Measurements from ENCODE around the gene SLC10A2. TPM values are rescaled to one million over a fixed set of nuclear protein-coding genes. Genes with fewer than 3 reads are reported as not detected.

SLC10A2 gene
- total and polyA plus RNA-seq, 4 donors: not detected

DNA sequence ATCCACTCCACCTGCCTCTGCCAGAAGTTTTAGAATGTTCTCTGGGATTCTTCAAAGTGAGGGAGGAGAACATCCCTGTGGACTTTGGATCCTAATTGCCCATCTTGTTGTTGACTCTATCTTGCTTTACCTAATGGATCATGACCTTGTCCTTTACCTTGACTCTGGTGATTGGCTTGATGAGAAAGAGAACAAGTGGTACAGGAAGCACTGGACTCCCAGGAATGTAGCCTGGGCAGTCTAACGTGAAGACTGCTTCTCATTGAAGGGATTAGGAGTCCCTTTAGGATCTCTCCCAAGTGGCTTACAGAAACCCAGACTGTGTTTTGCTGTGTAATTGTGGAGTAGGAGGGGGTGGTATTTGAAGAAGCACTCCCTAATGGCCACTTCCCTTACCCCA lies 63.9 kb downstream of the SLC10A2 start:
- WGBS: 61% methylated on average over 1 of the region's 1 CpG
- H3K27me3 ChIP-seq (ENCODE audit: control insufficient read depth in 4 of 4, insufficient read depth in 4 of 4, low read length in 3 of 4): no peaks in the 10 kb centered on the region

DNA sequence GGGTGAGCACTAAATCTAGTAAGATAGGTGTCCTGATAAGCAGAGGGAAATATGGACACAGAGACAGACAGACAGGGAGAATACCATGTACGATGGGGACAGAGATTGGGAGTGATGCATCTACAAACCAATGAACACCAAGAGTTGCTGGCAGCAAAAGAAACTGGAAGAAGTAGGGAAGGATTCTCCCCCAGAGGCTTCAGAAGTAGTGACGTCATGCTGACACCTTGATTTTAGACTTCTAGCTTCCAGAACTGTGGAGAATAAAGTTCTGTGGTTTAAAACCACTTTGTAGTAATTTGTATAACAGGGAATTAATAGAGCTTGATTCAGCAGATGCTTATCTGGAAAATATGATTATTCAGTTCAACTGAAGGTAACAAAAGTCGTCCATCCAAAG lies 66.1 kb downstream of the SLC10A2 start:
- TF ChIP-seq TAF1 (conservative IDR thresholded peaks at IDR 0.05) (no peak), RXRA (IDR thresholded peaks at IDR 0.05) (no peak)
- TF ChIP-seq, protein P1, sequence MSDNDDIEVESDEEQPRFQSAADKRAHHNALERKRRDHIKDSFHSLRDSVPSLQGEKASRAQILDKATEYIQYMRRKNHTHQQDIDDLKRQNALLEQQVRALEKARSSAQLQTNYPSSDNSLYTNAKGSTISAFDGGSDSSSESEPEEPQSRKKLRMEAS (IDR thresholded peaks at IDR 0.05): no peak
- TF ChIP-seq, protein P2, sequence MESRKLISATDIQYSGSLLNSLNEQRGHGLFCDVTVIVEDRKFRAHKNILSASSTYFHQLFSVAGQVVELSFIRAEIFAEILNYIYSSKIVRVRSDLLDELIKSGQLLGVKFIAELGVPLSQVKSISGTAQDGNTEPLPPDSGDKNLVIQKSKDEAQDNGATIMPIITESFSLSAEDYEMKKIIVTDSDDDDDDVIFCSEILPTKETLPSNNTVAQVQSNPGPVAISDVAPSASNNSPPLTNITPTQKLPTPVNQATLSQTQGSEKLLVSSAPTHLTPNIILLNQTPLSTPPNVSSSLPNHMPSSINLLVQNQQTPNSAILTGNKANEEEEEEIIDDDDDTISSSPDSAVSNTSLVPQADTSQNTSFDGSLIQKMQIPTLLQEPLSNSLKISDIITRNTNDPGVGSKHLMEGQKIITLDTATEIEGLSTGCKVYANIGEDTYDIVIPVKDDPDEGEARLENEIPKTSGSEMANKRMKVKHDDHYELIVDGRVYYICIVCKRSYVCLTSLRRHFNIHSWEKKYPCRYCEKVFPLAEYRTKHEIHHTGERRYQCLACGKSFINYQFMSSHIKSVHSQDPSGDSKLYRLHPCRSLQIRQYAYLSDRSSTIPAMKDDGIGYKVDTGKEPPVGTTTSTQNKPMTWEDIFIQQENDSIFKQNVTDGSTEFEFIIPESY (IDR thresholded peaks at IDR 0.05): no peak
- H3K9ac ChIP-seq (ENCODE audit: low read depth in 1 of 2, low read length in 2 of 2): no peak overlapping the region
- H3K36me3 ChIP-seq (ENCODE audit: control insufficient read depth in 4 of 4, insufficient read depth in 3 of 4, low read depth in 1 of 4, low read length in 3 of 4): no peaks in the 10 kb centered on the region
- WGBS: 78% methylated on average over 3 of the region's 3 CpGs
- no peaks in the 10 kb centered on the region for H3K4me1 ChIP-seq (ENCODE audit: control insufficient read depth in 4 of 4, insufficient read depth in 4 of 4, low read length in 3 of 4)
- H3K9me3 ChIP-seq (ENCODE audit: control insufficient read depth in 4 of 4, low read length in 3 of 4): no peaks in the 10 kb centered on the region
- no peak overlapping the region for H3K4me3 ChIP-seq (ENCODE audit: low read depth in 1 of 3, low read length in 3 of 3)
- no peak overlapping the region for H3K27ac ChIP-seq (ENCODE audit: low read depth in 1 of 2, low read length in 2 of 2)
- H3K27me3 ChIP-seq (ENCODE audit: control insufficient read depth in 4 of 4, insufficient read depth in 4 of 4, low read length in 3 of 4): no peaks in the 10 kb centered on the region
- DNase-seq (ENCODE audit: low spot score): no peak

More for the DNA sequence above, 63.9 kb downstream of the SLC10A2 start:
- Histone ChIP-seq H3K27ac (ENCODE audit: low read depth in 1 of 2, low read length in 2 of 2) (no peak overlapping the region), H3K9me3 (ENCODE audit: control insufficient read depth in 4 of 4, low read length in 3 of 4) (no peaks in the 10 kb centered on the region), H3K4me3 (ENCODE audit: low read depth in 1 of 3, low read length in 3 of 3) (no peak overlapping the region), H3K36me3 (ENCODE audit: control insufficient read depth in 4 of 4, insufficient read depth in 3 of 4, low read depth in 1 of 4, low read length in 3 of 4) (no peaks in the 10 kb centered on the region), H3K9ac (ENCODE audit: low read depth in 1 of 2, low read length in 2 of 2) (no peak overlapping the region), H3K4me1 (ENCODE audit: control insufficient read depth in 4 of 4, insufficient read depth in 4 of 4, low read length in 3 of 4) (no peaks in the 10 kb centered on the region)
- TF ChIP-seq EGR1 (IDR thresholded peaks at IDR 0.05; ENCODE audit: low read depth in 2 of 2) (no peak), FOXA2 (IDR thresholded peaks at IDR 0.05) (no peak), FOXA1 (IDR thresholded peaks at IDR 0.05) (no peak), HNF4A (conservative IDR thresholded peaks at IDR 0.05) (no peak), SP1 (IDR thresholded peaks at IDR 0.05) (no peak), RXRA (IDR thresholded peaks at IDR 0.05) (no peak), TAF1 (conservative IDR thresholded peaks at IDR 0.05) (no peak), RAD21 (IDR thresholded peaks at IDR 0.05) (no peak), JUND (IDR thresholded peaks at IDR 0.05) (no peak), GABPA (IDR thresholded peaks at IDR 0.05 in 1 of 2, conservative IDR thresholded peaks at IDR 0.05 in 1 of 2) (no peak), YY1 (IDR thresholded peaks at IDR 0.05) (no peak), HNF4G (IDR thresholded peaks at IDR 0.05) (no peak), NR2F2 (IDR thresholded peaks at IDR 0.05) (no peak)
- TF ChIP-seq, protein P3, sequence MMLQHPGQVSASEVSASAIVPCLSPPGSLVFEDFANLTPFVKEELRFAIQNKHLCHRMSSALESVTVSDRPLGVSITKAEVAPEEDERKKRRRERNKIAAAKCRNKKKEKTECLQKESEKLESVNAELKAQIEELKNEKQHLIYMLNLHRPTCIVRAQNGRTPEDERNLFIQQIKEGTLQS (IDR thresholded peaks at IDR 0.05): no peak
- TF ChIP-seq, protein P4, sequence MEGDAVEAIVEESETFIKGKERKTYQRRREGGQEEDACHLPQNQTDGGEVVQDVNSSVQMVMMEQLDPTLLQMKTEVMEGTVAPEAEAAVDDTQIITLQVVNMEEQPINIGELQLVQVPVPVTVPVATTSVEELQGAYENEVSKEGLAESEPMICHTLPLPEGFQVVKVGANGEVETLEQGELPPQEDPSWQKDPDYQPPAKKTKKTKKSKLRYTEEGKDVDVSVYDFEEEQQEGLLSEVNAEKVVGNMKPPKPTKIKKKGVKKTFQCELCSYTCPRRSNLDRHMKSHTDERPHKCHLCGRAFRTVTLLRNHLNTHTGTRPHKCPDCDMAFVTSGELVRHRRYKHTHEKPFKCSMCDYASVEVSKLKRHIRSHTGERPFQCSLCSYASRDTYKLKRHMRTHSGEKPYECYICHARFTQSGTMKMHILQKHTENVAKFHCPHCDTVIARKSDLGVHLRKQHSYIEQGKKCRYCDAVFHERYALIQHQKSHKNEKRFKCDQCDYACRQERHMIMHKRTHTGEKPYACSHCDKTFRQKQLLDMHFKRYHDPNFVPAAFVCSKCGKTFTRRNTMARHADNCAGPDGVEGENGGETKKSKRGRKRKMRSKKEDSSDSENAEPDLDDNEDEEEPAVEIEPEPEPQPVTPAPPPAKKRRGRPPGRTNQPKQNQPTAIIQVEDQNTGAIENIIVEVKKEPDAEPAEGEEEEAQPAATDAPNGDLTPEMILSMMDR (IDR thresholded peaks at IDR 0.05; ENCODE audit: low read depth, low read length, missing input control): no peak
- TF ChIP-seq, protein P1 (IDR thresholded peaks at IDR 0.05): no peak
- TF ChIP-seq, protein P5, sequence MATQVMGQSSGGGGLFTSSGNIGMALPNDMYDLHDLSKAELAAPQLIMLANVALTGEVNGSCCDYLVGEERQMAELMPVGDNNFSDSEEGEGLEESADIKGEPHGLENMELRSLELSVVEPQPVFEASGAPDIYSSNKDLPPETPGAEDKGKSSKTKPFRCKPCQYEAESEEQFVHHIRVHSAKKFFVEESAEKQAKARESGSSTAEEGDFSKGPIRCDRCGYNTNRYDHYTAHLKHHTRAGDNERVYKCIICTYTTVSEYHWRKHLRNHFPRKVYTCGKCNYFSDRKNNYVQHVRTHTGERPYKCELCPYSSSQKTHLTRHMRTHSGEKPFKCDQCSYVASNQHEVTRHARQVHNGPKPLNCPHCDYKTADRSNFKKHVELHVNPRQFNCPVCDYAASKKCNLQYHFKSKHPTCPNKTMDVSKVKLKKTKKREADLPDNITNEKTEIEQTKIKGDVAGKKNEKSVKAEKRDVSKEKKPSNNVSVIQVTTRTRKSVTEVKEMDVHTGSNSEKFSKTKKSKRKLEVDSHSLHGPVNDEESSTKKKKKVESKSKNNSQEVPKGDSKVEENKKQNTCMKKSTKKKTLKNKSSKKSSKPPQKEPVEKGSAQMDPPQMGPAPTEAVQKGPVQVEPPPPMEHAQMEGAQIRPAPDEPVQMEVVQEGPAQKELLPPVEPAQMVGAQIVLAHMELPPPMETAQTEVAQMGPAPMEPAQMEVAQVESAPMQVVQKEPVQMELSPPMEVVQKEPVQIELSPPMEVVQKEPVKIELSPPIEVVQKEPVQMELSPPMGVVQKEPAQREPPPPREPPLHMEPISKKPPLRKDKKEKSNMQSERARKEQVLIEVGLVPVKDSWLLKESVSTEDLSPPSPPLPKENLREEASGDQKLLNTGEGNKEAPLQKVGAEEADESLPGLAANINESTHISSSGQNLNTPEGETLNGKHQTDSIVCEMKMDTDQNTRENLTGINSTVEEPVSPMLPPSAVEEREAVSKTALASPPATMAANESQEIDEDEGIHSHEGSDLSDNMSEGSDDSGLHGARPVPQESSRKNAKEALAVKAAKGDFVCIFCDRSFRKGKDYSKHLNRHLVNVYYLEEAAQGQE (IDR thresholded peaks at IDR 0.05): no peak
- no peak for DNase-seq (ENCODE audit: low spot score)
